ENCODE data around the gene PLIN3.
"Not testable (repeated sequence)": the region's sequence is repeated elsewhere in the genome, so short reads cannot be mapped to it uniquely, and the experiment has no call there.

The PLIN3 gene, protein sequence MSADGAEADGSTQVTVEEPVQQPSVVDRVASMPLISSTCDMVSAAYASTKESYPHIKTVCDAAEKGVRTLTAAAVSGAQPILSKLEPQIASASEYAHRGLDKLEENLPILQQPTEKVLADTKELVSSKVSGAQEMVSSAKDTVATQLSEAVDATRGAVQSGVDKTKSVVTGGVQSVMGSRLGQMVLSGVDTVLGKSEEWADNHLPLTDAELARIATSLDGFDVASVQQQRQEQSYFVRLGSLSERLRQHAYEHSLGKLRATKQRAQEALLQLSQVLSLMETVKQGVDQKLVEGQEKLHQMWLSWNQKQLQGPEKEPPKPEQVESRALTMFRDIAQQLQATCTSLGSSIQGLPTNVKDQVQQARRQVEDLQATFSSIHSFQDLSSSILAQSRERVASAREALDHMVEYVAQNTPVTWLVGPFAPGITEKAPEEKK

GRCh38 chr19:4867534-4868285 lies at the start of gene PLIN3:
Gene PLIN3, minus strand, starts transcription at chr19:4867667. Its CDS starts 6,273 bp downstream, at chr19:4861394.
- peak; percentile 87 for DNase-seq (ENCODE audit: low spot score)

DNA sequence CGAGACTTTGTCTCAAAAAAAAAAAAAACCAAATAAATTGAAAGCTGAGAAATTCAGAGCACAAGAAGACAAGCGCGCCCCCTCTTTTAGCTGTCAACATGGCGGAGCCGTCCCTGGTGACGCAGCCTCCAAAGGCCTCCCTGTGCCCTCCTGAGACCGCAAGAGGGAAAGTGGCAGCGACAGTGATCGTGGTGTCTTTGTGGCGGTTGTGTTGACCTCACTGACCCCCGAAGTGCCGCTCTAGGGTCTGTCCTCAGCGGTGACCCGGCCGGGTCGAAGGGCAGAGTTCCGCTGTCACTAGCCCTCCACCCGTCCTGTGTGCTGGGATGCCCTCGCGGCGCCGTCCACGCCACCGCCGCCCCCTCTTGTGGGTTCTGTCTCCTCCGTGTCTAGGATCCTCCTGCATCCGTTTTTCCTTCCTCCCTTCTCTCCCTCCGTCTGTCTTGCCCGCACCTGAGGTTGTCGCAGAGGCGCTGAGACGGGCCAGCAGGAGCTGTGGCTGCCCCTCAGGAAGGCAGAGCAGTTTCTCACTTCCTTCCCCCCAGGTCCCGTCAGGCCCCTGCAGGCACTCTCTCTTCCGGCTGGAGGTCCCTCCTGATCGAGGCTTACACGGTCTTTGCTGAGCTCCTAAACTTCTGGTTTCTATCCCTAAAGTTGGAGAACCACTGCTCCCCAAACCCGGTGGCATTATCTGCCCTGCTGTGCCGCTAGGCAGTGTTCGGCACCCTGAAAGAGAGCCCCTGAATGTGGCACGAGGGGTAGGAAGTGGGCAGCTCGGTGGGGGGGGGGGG lies 49.0 kb upstream of the PLIN3 start:
- DNase-seq (ENCODE audit: low spot score): no peak

DNA sequence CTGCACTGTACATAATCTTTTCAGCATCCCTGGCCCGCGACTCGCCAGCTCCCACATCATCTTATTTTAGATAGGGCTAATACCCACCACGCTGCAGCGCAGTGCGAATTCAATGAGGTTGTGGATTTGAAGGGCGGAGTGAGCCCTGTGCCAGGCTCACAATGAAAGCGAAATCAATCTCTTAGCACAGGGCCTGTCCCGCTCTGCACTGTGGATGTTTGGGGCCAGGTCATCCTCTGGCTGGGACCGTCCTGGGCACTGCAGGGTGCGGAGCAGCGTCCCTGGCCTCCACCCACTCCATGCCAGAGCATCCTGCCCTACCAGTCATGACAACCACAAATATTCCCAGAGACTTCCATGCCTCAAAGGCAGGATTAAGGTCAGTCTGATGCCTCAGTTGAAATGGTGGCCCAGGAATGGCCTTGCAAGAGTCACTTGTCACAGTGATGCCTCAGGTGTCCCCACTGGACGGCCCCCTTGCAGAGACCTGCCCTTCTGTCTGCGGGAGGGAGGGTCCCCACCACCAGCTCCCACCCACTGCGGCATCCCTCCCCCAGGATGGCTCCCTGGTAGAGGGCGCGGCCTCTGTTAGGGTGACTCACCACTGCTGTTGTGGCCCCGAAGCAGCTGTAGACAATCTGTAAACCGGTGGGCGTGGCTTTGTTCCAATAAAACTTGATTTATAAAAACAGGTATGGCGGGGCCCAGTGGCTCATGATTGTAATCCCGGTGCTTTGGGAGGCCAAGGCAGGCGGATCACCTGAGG lies 47.5 kb upstream of the PLIN3 start:
- DNase-seq (ENCODE audit: low spot score): no peak

- no peak for DNase-seq (ENCODE audit: low spot score)
Observed at GRCh38 chr19:4913996-4914735, 46.7 kb upstream of the PLIN3 start.

- peak; percentile 77 for DNase-seq (ENCODE audit: low spot score)
Observed at GRCh38 chr19:4911786-4912672, 44.6 kb upstream of the PLIN3 start.

- DNase-seq (ENCODE audit: low spot score): no peak
Observed at GRCh38 chr19:4911314-4911713, 43.8 kb upstream of the PLIN3 start.

DNA sequence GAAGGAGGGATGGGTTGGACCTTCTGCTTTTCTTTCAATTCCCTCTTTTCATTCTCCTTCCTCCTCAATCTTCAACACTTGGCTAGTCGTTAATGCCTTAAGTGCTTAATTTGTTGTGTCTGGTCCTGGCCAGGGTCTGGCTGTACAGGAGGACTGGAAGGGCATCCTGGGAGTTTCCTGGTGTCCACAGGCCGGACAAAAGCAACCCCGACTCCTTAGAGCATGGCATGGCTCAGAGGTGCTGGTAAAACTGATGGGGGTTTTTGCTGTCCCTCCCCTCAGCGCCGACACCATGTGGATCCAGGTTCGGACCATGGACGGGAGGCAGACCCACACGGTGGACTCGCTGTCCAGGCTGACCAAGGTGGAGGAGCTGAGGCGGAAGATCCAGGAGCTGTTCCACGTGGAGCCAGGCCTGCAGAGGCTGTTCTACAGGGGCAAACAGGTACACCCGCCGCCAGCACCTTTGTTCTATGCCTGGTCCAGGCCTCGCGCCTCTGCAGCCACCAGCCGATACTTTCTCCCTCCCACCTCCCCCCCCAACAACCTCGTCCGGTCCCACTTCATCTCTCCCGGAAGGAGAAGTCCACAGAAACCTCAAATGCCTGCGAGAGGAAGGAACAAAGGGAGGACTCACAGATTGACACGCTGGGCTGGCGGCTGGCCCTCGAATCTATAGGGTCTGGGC lies 43.3 kb upstream of the PLIN3 start:
- DNase-seq (ENCODE audit: low spot score): peak; percentile 65

DNA sequence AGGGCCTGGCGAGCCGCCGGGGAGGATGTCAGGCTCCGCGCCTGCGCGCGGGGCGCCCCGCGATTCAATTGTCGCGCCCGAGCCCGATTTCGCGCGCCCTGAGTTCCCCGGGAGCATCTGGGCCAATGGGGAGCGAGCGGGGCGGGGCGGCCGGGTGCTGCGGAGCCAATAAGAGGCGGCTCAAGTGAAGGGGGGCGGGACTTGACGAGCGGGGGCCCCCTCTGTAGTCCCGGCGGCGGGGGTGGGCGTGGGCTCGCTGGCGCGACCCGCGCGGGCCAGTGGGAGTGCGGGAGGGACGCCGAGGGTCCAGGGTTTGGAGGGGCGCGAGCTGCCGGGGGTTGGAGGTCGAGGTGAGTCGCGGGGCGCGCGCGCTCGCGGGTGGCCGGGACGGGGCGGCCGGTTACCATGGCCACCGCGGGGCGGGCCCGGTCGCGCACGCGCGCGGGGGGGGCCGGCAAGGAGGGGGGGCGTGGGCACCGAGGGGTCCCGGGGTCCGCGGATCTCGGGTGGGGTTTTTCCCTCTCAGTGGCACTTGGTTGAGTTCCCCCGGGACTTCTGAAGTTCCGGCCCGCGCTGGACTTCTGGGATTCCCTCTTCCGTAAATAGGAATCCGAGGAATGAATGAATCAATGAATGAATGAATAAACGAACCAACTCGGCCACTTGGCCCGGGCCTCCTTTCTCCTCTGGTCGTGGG lies 42.6 kb upstream of the PLIN3 start:
- DNase-seq (ENCODE audit: low spot score): peak; percentile 86

DNA sequence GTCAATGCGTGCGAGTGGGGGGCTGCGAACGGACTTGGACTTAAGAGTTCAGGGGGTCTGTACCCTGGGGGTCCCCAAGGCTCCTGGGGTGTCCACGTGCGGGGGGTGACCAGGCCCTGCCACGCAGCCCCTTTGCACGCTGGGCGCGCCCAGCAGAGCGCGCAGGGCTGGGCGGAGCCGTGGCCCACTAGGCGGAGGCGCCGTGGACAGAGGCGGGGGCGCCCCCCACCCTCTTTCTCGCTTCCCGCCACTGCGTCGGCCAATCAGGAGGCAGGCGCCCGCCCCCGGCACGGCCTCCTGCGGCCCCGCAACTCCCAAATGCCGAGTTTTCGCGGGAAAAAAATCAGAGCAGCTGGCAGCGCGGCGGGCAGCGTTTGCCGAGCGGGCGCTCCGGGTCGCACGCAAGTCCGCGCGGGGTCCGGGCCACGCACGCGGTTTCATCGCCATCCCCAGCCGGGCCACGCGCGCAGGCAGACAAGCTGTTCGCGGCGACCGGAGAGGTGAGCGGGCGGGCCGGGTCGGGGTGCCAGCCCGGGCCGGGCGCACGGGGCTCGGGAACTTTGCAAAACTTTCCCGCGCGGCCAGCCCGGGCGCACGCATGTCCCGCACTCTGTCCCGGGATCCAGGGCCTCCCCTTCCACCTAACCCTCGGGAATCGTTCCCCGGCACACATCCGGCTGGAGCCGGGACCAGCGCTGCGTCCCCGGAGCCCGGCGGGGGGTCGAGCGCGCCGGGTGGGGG lies 41.9 kb upstream of the PLIN3 start, which contains the start of gene UHRF1:
TSS of gene UHRF1 (plus strand) at position 346 of the 741 bp plus-strand sequence. CDS start 1,385 bp downstream, outside the sequence.
- DNase-seq (ENCODE audit: low spot score): no peak

- no peak for DNase-seq (ENCODE audit: low spot score)
Observed at GRCh38 chr19:4908781-4909155, 41.3 kb upstream of the PLIN3 start.

DNA sequence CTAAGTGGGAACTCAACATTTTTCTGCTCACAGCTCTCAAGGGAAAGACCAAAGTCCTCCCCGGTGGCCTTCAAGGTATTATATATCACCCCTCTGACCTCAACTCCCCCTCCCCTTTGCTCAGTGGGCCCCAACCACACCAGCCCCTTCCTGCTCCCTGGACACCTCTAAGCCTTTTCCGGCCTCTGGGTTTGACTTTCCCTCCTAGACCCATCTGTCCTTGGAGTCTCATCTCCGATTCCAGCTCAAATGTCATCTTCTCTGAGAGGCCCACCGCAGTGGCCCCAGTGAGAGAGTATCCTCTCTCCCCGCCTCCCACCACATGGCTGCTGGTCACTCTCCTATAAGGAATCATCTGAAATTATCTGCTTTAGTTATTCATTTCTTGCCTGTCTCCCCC lies 40.9 kb upstream of the PLIN3 start:
- no peak for DNase-seq (ENCODE audit: low spot score)

DNA sequence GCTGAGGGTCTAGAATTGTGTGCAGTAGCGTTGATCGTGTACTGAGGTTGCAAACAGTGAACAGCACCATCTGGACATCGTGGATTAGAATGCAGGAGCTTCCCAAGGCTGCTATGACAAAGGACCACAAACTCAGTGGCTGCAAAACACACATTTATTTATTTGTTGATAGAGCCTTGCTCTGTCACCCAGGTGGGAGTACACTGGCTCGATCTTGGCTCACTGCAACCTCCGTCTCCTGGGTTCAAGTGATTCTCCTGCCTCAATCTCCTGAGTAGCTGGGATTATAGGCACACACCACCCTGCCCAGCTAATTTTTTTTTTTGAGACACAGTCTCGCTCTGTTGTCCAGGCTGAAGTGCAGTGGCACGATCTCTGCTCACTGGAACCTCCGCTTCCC lies 39.5 kb upstream of the PLIN3 start:
- no peak for DNase-seq (ENCODE audit: low spot score)

GRCh38 chr19:4904481-4904880 lies 37.0 kb upstream of the PLIN3 start:
- DNase-seq (ENCODE audit: low spot score): no peak

DNA sequence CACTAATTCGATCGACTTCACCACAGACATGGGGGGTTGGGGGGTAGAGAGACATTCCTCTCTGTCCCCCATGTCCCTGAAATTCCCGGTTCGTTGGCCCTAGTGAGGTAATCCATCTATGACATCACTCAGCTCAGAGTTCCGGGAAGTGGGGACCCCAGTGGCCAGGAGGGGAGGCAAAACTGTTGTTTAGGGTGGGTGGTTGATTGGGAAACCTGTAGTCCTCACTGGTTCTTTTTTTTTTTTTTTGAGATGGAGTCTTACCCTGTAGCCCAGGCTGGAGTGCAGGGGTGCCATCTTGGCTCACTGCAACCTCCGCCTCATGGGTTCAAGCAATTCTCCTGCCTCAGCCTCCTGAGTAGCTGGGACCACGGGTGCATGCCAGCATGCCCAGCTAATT lies 35.3 kb upstream of the PLIN3 start, which contains the start of gene ARRDC5:
TSS of gene ARRDC5 (minus strand) at position 101 of the 400 bp plus-strand sequence. CDS start at position 30, 71 bp downstream.
- no peak for DNase-seq (ENCODE audit: low spot score)

- DNase-seq (ENCODE audit: low spot score): not testable (repeated sequence)
Observed at GRCh38 chr19:4900879-4901278, 33.4 kb upstream of the PLIN3 start.

- DNase-seq (ENCODE audit: low spot score): no peak
Observed at GRCh38 chr19:4897146-4897545, 29.7 kb upstream of the PLIN3 start.

DNA sequence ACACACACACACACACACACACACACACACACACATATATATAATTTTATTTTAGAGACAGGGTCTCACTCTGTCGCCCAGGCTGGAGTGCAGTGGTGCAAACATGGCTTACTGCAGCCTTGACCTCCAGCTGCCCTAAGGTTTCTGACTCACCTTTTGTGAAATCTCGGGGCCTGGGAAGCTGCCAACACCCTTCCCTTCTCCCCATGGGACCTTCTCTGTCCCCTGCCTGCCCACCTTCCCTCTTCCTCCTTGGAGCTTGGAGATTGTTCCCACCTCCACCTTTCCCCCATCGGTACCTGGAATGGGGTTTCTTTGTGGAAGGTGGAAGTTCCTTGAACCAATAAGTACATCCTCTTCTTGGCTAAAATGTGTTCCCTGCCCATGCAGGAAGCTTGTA lies 28.9 kb upstream of the PLIN3 start:
- no peak for DNase-seq (ENCODE audit: low spot score)

GRCh38 chr19:4892962-4893361 lies 25.5 kb upstream of the PLIN3 start:
- DNase-seq (ENCODE audit: low spot score): not testable (repeated sequence)
